KMS-11 (cell line): ENCODE measurements around the gene PITRM1.
A peak's percentile ranks its signal among the peaks of the same experiment; 100 is the strongest.
"Not testable (repeated sequence)": the region's sequence is repeated elsewhere in the genome, so short reads cannot be mapped to it uniquely, and the experiment has no call there.

Source experiments
- H2AFZ ChIP-seq: fragments of 200-600 bp; sonication (generic); 2 replicates; pipeline ENCODE4 v1.6.1; 2016; ENCODE audit warnings: antibody characterized with exemption, mixed run types, low read depth
- H3K27ac ChIP-seq: fragments of 200-600 bp; sonication (generic); 2 replicates; pipeline ENCODE4 v1.6.1; 2016; ENCODE audit warnings: mild to moderate bottlenecking, mixed run types
- H3K27me3 ChIP-seq: fragments of 200-600 bp; sonication (generic); 2 replicates; pipeline ENCODE4 v1.6.1; 2017; ENCODE audit warnings: mild to moderate bottlenecking, low read depth, mixed run types, moderate library complexity; ENCODE audit not compliant: insufficient read depth
- H3K36me3 ChIP-seq: fragments of 200-600 bp; sonication (generic); 2 replicates; pipeline ENCODE4 v1.6.1; 2017; ENCODE audit warnings: mild to moderate bottlenecking, mixed run types; ENCODE audit not compliant: insufficient read depth
- H3K4me1 ChIP-seq: fragments of 200-600 bp; sonication (generic); 2 replicates; pipeline ENCODE4 v1.6.1; 2016; ENCODE audit warnings: mild to moderate bottlenecking, low read depth, mixed run types; ENCODE audit not compliant: poor library complexity, severe bottlenecking
- H3K4me2 ChIP-seq: fragments of 200-600 bp; sonication (generic); 2 replicates; pipeline ENCODE4 v1.7.0; 2016; ENCODE audit warnings: mild to moderate bottlenecking, mixed run types
- H3K4me3 ChIP-seq: fragments of 200-600 bp; sonication (generic); IDR thresholded peaks from 2 replicates; pipeline ENCODE4 v1.6.1; 2017; ENCODE audit warnings: low read depth, low read length, mixed read lengths; ENCODE audit not compliant: insufficient read depth
- H3K79me2 ChIP-seq: fragments of 200-600 bp; sonication (generic); 2 replicates; pipeline ENCODE4 v1.6.1; 2016; ENCODE audit warnings: low read depth, mixed run types; ENCODE audit not compliant: insufficient read depth
- H3K9ac ChIP-seq: fragments of 200-600 bp; sonication (generic); 2 replicates; pipeline ENCODE4 v1.6.1; 2016; ENCODE audit warnings: mild to moderate bottlenecking, mixed run types
- H4K20me1 ChIP-seq: fragments of 200-600 bp; sonication (generic); 2 replicates; pipeline ENCODE4 v1.6.1; 2016; ENCODE audit warnings: mild to moderate bottlenecking, mixed run types; ENCODE audit not compliant: insufficient read depth
- CTCF ChIP-seq: fragments of 200-600 bp; sonication (generic); conservative IDR thresholded peaks from 2 replicates; pipeline ENCODE4 v1.6.1; 2017; ENCODE audit warnings: low read depth, mild to moderate bottlenecking, antibody characterized with exemption, low read length, moderate library complexity, mixed read lengths

PITRM1 gene

GRCh38 chr10:3193751-3194150 lies 21.2 kb upstream of the PITRM1 start:
- Histone ChIP-seq H3K27ac (no peak overlapping the region), H2AFZ (no peak overlapping the region)
- no peak for TF ChIP-seq CTCF

GRCh38 chr10:3192856-3193635 lies 20.5 kb upstream of the PITRM1 start:
- no peak overlapping the region for H3K9ac ChIP-seq
- H4K20me1 ChIP-seq, result no peaks in the 10 kb centered on the region
- H2AFZ ChIP-seq, result no peak overlapping the region
- no peaks in the 10 kb centered on the region for H3K79me2 ChIP-seq
- no peak overlapping the region for H3K27ac ChIP-seq
- no peak overlapping the region for H3K4me3 ChIP-seq
- H3K27me3 ChIP-seq, result peaks cover 2% of the 10 kb centered on the region; the same call in 1 of the 2 replicates
- no peaks in the 10 kb centered on the region for H3K36me3 ChIP-seq
- peak; percentile 97 for TF ChIP-seq CTCF
- H3K4me1 ChIP-seq, result peaks cover 19% of the 10 kb centered on the region
- H3K4me2 ChIP-seq, result no peak overlapping the region

More at GRCh38 chr10:3193751-3194150, 21.2 kb upstream of the PITRM1 start:
- Histone ChIP-seq H4K20me1 (no peaks in the 10 kb centered on the region), H3K79me2 (no peaks in the 10 kb centered on the region), H3K4me1 (peaks cover 26% of the 10 kb centered on the region), H3K4me3 (no peak overlapping the region), H3K27me3 (peaks cover 2% of the 10 kb centered on the region; the same call in 1 of the 2 replicates), H3K4me2 (no peak overlapping the region), H3K36me3 (no peaks in the 10 kb centered on the region), H3K9ac (no peak overlapping the region)

- Histone ChIP-seq H3K4me2 (no peak overlapping the region), H3K36me3 (no peaks in the 10 kb centered on the region), H2AFZ (no peak overlapping the region), H3K27ac (no peak overlapping the region), H3K4me3 (no peak overlapping the region), H3K79me2 (no peaks in the 10 kb centered on the region), H3K27me3 (peaks cover 2% of the 10 kb centered on the region; the same call in 1 of the 2 replicates), H3K9ac (no peak overlapping the region), H4K20me1 (no peaks in the 10 kb centered on the region), H3K4me1 (no peaks in the 10 kb centered on the region)
- TF ChIP-seq CTCF, result no peak
Observed at GRCh38 chr10:3190817-3191216, 18.2 kb upstream of the PITRM1 start.

DNA sequence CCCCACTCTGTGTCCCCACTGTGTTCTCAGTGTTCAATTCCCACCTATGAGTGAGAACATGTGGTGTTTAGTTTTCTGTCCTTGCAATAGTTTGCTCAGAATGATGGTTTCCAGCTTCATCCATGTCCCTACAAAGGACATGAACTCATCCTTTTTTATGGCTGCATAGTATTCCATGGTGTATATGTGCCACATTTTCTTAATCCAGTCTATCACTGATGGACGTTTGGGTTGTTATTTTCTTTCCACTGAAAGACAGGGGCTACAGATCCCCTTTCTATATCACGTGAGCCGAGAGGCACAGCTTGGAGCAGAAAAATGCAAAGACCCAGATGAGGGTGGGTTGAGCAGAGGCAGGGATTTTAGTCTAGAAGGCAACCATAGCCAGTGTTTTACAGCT lies 14.6 kb upstream of the PITRM1 start:
- H3K9ac ChIP-seq, result not testable (repeated sequence)

DNA sequence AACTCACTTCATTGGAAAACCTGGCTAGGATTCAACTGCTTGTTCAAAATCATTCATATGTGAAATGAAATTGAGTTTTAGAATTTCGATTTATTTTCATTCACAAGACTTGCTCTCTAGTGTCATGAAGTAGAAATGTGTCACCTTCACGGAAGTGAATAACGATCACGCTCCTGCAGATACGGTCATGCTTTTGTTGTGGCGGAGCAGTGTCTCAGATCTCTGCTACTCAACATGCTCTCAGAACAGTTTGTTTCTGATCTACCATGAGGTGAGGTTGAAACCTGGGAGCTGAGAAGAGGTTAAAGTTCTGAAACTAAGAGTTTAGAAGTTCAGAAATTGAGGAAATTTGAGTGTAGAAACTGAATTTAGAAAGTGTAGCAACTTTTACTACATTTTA lies 13.8 kb upstream of the PITRM1 start:
- TF ChIP-seq CTCF, result no peak
- no peaks in the 10 kb centered on the region for H4K20me1 ChIP-seq
- no peak overlapping the region for H3K9ac ChIP-seq
- no peaks in the 10 kb centered on the region for H3K27me3 ChIP-seq
- H2AFZ ChIP-seq, result no peak overlapping the region
- H3K79me2 ChIP-seq, result no peaks in the 10 kb centered on the region
- no peak overlapping the region for H3K4me3 ChIP-seq
- H3K4me1 ChIP-seq, result no peaks in the 10 kb centered on the region
- H3K36me3 ChIP-seq, result no peaks in the 10 kb centered on the region
- H3K27ac ChIP-seq, result no peak overlapping the region
- H3K4me2 ChIP-seq, result no peak overlapping the region

More for the DNA sequence above, 14.6 kb upstream of the PITRM1 start:
- not testable (repeated sequence) for H3K4me2 ChIP-seq, H2AFZ ChIP-seq, H4K20me1 ChIP-seq, H3K27me3 ChIP-seq, H3K79me2 ChIP-seq, H3K4me1 ChIP-seq, H3K36me3 ChIP-seq, H3K4me3 ChIP-seq, H3K27ac ChIP-seq
